SK-N-SH treated with all-trans-retinoic acid at 6 μM for 48 hours (cell line): ENCODE measurements around the gene CASP6.

Experiments used
- ATAC-seq: fragments of 200-7000 bp; cut with Tn5 transposase; 3 replicates; pipeline ENCODE4 v1.9.1; 2020; ENCODE audit warnings: mild to moderate bottlenecking, moderate library complexity
- ARNTL ChIP-seq: fragments of 450-650 bp; formaldehyde crosslinking; IDR thresholded peaks from 2 replicates; pipeline ENCODE4 v1.5.0; 2020; ENCODE audit warnings: low read depth, mild to moderate bottlenecking, moderate library complexity, borderline replicate concordance
- BACH2 ChIP-seq: fragments of 250-450 bp; sonication (Bioruptor Pico); IDR thresholded peaks from 2 replicates; pipeline ENCODE4 v1.9.0; 2021; ENCODE audit warnings: mild to moderate bottlenecking, borderline replicate concordance
- CSDC2 ChIP-seq: fragments of 250-450 bp; sonication (Bioruptor Pico); IDR thresholded peaks from 2 replicates; pipeline ENCODE4 v1.5.0; 2020; ENCODE audit warnings: mild to moderate bottlenecking, moderate library complexity
- GLIS3 ChIP-seq: fragments of 250-450 bp; sonication (Bioruptor Pico); IDR thresholded peaks from 2 replicates; pipeline ENCODE4 v1.5.0; 2020; ENCODE audit warnings: mild to moderate bottlenecking, moderate library complexity
- ISL1 ChIP-seq: fragments of 250-450 bp; sonication (Bioruptor Pico); IDR thresholded peaks from 2 replicates; pipeline ENCODE4 v2.1.2; 2022; ENCODE audit warnings: mild to moderate bottlenecking, moderate library complexity
- RARB ChIP-seq: fragments of 250-450 bp; sonication (Bioruptor Pico); IDR thresholded peaks from 2 replicates; pipeline ENCODE4 v1.8.0; 2021; ENCODE audit warnings: mild to moderate bottlenecking, moderate library complexity
- SNAI2 ChIP-seq: fragments of 250-450 bp; sonication (Bioruptor Pico); IDR thresholded peaks from 2 replicates; pipeline ENCODE4 v1.5.0; 2020; ENCODE audit warnings: mild to moderate bottlenecking, moderate library complexity
- TCF4 ChIP-seq: fragments of 250-450 bp; sonication (Bioruptor Pico); IDR thresholded peaks from 2 replicates; pipeline ENCODE4 v1.8.0; 2021; ENCODE audit warnings: mild to moderate bottlenecking, moderate library complexity, borderline replicate concordance
- TOX ChIP-seq: fragments of 250-450 bp; sonication (Bioruptor Pico); IDR thresholded peaks from 2 replicates; pipeline ENCODE4 v1.8.0; 2021; ENCODE audit warnings: mild to moderate bottlenecking, moderate library complexity, borderline replicate concordance
- ZC3H10 ChIP-seq: fragments of 250-450 bp; sonication (Bioruptor Pico); IDR thresholded peaks from 2 replicates; pipeline ENCODE4 v1.5.1; 2021; ENCODE audit warnings: mild to moderate bottlenecking, moderate library complexity
- ZFP30 ChIP-seq: fragments of 450-650 bp; formaldehyde crosslinking; IDR thresholded peaks from 2 replicates; pipeline ENCODE4 v1.5.0; 2022; ENCODE audit warnings: mild to moderate bottlenecking, moderate library complexity
- ZNF70 ChIP-seq: fragments of 450-650 bp; formaldehyde crosslinking; IDR thresholded peaks from 2 replicates; pipeline ENCODE4 v1.5.0; 2020; ENCODE audit warnings: mild to moderate bottlenecking, moderate library complexity
- ZNF8 ChIP-seq: fragments of 450-650 bp; formaldehyde crosslinking; IDR thresholded peaks from 2 replicates; pipeline ENCODE4 v1.5.0; 2020; ENCODE audit warnings: mild to moderate bottlenecking, moderate library complexity
- TF ChIP-seq, protein P1 (sequence below): fragments of 250-450 bp; sonication (Bioruptor Pico); IDR thresholded peaks from 2 replicates; pipeline ENCODE4 v1.5.0; 2020; ENCODE audit warnings: mild to moderate bottlenecking, moderate library complexity
- TF ChIP-seq, protein P2 (sequence below): fragments of 250-450 bp; sonication (Bioruptor Pico); IDR thresholded peaks from 2 replicates; pipeline ENCODE4 v1.8.0; 2020; ENCODE audit warnings: mild to moderate bottlenecking, moderate library complexity, borderline replicate concordance
- TF ChIP-seq, protein P3 (sequence below): fragments of 250-450 bp; sonication (Bioruptor Pico); IDR thresholded peaks from 2 replicates; pipeline ENCODE4 v1.8.0; 2021; ENCODE audit warnings: low read depth, mild to moderate bottlenecking, moderate library complexity, borderline replicate concordance
- TF ChIP-seq, protein P4 (sequence below): fragments of 250-450 bp; sonication (Bioruptor Pico); IDR thresholded peaks from 2 replicates; pipeline ENCODE4 v1.5.1; 2020; ENCODE audit warnings: low read depth, mild to moderate bottlenecking, moderate library complexity

CASP6 gene

DNA sequence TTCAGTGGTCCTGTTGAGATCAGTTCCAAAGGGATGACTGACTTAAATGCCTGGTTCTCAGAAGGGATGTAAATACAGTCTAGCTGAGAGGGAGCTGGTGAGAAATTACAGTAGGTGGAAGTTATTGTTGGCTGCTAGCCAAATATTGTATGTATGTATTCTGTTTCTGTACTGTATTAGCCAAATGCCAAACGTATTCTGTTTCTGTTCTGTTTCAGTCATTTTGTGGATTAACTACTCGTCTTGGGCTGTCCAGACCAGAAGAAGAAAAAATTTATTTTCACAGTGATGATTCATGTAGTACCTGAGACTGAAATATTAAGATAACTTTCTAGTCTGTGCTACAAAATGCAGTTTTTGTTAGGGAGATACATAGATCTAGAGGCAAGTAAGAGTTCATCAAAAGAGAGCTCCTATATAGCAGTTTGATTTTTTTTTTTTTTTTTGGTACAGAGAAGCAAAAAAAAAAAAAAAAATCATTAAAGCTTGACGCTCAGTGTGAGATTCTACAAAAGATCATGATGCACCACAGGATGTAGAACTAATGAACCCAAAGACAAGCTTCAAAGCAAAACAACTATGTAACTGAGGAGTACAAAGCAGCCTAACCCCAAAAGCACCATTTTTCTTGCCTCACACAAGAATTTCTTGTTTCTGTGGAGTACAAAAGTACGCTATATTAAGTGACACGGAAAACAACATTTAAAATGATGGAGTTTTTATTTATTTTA lies 54.8 kb downstream of the CASP6 start:
- ATAC-seq = no peak
- TF ChIP-seq ZNF70 (CRISPR knock-in tag) = no peak
- no peak for TF ChIP-seq ISL1 (CRISPR knock-in tag)
- no peak for TF ChIP-seq BACH2
- TF ChIP-seq, protein P1, sequence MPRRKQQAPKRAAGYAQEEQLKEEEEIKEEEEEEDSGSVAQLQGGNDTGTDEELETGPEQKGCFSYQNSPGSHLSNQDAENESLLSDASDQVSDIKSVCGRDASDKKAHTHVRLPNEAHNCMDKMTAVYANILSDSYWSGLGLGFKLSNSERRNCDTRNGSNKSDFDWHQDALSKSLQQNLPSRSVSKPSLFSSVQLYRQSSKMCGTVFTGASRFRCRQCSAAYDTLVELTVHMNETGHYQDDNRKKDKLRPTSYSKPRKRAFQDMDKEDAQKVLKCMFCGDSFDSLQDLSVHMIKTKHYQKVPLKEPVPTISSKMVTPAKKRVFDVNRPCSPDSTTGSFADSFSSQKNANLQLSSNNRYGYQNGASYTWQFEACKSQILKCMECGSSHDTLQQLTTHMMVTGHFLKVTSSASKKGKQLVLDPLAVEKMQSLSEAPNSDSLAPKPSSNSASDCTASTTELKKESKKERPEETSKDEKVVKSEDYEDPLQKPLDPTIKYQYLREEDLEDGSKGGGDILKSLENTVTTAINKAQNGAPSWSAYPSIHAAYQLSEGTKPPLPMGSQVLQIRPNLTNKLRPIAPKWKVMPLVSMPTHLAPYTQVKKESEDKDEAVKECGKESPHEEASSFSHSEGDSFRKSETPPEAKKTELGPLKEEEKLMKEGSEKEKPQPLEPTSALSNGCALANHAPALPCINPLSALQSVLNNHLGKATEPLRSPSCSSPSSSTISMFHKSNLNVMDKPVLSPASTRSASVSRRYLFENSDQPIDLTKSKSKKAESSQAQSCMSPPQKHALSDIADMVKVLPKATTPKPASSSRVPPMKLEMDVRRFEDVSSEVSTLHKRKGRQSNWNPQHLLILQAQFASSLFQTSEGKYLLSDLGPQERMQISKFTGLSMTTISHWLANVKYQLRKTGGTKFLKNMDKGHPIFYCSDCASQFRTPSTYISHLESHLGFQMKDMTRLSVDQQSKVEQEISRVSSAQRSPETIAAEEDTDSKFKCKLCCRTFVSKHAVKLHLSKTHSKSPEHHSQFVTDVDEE (CRISPR knock-in tag) = no peak
- no peak for TF ChIP-seq CSDC2
- TF ChIP-seq, protein P2, sequence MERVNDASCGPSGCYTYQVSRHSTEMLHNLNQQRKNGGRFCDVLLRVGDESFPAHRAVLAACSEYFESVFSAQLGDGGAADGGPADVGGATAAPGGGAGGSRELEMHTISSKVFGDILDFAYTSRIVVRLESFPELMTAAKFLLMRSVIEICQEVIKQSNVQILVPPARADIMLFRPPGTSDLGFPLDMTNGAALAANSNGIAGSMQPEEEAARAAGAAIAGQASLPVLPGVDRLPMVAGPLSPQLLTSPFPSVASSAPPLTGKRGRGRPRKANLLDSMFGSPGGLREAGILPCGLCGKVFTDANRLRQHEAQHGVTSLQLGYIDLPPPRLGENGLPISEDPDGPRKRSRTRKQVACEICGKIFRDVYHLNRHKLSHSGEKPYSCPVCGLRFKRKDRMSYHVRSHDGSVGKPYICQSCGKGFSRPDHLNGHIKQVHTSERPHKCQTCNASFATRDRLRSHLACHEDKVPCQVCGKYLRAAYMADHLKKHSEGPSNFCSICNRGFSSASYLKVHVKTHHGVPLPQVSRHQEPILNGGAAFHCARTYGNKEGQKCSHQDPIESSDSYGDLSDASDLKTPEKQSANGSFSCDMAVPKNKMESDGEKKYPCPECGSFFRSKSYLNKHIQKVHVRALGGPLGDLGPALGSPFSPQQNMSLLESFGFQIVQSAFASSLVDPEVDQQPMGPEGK (CRISPR knock-in tag) = no peak

DNA sequence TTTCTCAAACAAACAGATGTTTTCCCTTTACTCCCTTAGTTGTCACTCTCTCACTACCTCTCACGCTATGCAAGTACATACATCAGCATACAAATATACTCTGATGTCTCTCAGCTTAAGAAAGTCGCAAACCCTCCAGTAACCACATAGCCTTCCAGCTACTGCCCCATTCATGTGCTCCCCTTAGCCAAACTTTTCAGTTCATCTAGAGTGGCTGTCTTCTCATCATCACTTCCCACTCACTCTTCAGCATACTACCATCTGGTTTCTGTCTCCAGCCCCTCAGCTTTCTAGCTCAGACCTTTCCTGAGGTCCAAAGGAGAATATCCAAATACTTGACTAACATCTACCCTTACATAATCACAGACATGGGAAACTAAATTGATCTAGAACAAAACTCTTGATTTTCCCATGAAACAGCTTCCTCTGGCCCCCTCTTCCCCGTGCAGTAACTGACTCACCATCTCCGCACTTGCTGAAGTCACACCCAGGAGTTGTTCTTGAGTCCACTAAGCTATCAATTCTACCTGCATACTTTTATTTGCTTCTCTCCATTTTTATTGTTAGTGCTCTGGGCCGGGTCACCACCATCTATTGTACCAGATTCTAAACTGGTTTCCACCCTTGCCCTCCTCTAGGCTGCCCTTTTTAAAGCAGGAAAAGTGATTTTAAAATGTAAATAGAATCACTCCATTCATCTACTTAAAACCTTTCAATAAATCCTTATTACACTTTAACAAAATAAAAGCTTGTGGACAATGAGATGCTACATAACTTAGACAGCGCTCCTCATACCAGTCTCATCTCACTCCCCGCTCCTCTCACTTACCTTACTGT lies 57.2 kb downstream of the CASP6 start:
- ATAC-seq = no peak

DNA sequence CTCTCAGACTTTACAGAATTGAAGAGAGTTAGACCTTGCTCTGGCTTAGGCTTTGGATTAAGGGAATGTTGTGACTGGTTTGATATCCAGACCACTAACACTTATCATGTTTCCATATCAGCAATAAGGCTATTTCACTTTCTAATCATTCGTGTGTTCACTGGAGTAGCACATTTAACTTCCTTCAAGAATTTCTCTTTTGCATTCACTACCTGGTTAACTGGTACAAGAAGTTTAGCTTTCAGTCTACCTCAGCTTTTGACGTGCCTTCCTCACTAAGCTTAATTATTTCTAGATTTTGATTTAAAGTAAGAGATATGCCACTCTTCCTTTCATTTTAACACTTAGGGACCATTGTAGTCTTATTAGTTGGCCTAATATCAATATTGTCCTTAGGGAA lies 62.6 kb downstream of the CASP6 start:
- ATAC-seq = no peak
- TF ChIP-seq ARNTL (CRISPR knock-in tag) = no peak
- TF ChIP-seq ZFP30 (CRISPR knock-in tag) = no peak
- TF ChIP-seq RARB = no peak
- no peak for TF ChIP-seq ZC3H10 (CRISPR knock-in tag)
- TF ChIP-seq TOX (CRISPR knock-in tag) = no peak
- TF ChIP-seq BACH2 = no peak
- TF ChIP-seq GLIS3 (CRISPR knock-in tag) = no peak
- TF ChIP-seq ZNF70 (CRISPR knock-in tag) = no peak
- TF ChIP-seq, protein P3, sequence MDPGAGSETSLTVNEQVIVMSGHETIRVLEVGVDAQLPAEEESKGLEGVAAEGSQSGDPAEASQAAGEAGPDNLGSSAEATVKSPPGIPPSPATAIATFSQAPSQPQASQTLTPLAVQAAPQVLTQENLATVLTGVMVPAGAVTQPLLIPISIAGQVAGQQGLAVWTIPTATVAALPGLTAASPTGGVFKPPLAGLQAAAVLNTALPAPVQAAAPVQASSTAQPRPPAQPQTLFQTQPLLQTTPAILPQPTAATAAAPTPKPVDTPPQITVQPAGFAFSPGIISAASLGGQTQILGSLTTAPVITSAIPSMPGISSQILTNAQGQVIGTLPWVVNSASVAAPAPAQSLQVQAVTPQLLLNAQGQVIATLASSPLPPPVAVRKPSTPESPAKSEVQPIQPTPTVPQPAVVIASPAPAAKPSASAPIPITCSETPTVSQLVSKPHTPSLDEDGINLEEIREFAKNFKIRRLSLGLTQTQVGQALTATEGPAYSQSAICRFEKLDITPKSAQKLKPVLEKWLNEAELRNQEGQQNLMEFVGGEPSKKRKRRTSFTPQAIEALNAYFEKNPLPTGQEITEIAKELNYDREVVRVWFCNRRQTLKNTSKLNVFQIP (CRISPR knock-in tag) = no peak
- TF ChIP-seq, protein P1 (CRISPR knock-in tag) = no peak
- TF ChIP-seq TCF4 (CRISPR knock-in tag) = no peak
- no peak for TF ChIP-seq ZNF8
- TF ChIP-seq, protein P4, sequence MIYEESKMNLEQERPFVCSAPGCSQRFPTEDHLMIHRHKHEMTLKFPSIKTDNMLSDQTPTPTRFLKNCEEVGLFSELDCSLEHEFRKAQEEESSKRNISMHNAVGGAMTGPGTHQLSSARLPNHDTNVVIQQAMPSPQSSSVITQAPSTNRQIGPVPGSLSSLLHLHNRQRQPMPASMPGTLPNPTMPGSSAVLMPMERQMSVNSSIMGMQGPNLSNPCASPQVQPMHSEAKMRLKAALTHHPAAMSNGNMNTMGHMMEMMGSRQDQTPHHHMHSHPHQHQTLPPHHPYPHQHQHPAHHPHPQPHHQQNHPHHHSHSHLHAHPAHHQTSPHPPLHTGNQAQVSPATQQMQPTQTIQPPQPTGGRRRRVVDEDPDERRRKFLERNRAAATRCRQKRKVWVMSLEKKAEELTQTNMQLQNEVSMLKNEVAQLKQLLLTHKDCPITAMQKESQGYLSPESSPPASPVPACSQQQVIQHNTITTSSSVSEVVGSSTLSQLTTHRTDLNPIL (CRISPR knock-in tag) = no peak

More for the DNA sequence above, 57.2 kb downstream of the CASP6 start:
- TF ChIP-seq SNAI2 = no peak
